Subcutaneous adipose tissue (tissue), 4 donors: ENCODE measurements around the gene PSIP1. TPM values are rescaled to one million over a fixed set of nuclear protein-coding genes. Genes with fewer than 3 reads are reported as not detected.

ENCODE experiments used
- total RNA-seq, 4 donors: library from RNA; depleted of rRNA; stranded (reverse); fragments of >200 nt; gene quantifications; one replicate each; pipeline ENCODE4 v1.1.0, GENCODE V29; 2016
- TF ChIP-seq, protein P1 (sequence below): fragments of 450-650 bp; IDR thresholded peaks from one replicate; pipeline ENCODE4 v1.5.1; 2016; ENCODE audit warnings: low read depth, mild to moderate bottlenecking, control low read depth, antibody characterized with exemption, moderate library complexity

The PSIP1 gene
- total RNA-seq, result 10 to 100 TPM; 26.1 to 32.0 (median 27.1) TPM

DNA sequence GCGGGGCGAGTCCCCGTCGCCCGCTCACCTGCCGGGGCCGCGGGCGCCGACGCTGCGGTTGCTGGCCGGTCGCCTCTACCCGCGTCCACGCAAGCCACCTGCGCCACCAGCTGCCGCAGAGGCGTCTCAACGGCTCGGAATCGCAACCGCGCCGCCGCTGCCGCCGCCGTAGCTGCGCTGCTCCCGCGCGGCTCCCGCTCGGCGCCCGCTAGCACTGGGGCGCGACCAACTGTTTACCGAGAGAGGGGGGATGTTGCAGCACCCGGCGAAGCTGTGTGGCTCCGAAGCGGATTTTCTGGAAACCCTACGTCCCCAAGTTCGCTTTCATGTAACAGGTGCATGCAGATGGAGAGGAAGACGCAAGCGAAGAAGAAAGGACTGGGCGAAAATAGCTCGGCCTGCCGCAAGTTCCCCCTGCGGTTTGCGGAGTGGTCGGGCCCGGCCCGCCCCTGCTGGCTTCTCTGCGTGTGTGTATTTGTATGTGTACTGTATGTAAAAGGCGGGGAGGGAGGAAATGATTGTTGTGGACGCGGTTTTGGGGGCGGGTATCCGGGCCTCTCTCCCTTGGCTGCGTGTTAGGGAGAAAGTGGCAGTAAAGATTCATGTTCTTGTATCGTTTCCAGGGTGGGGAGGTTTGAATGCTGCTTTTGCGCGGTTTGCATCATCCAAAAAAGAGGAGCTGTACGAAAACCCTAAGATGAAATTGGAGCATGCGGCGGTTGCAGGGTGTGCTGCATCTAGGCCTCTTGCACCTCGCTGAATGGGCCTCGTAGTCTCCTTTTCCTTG, at the start of gene PSIP1:
TSS of gene PSIP1 (minus strand) at position 182 of the 787 bp plus-strand sequence. CDS start 782 bp downstream, outside the sequence.
- TF ChIP-seq, protein P1, sequence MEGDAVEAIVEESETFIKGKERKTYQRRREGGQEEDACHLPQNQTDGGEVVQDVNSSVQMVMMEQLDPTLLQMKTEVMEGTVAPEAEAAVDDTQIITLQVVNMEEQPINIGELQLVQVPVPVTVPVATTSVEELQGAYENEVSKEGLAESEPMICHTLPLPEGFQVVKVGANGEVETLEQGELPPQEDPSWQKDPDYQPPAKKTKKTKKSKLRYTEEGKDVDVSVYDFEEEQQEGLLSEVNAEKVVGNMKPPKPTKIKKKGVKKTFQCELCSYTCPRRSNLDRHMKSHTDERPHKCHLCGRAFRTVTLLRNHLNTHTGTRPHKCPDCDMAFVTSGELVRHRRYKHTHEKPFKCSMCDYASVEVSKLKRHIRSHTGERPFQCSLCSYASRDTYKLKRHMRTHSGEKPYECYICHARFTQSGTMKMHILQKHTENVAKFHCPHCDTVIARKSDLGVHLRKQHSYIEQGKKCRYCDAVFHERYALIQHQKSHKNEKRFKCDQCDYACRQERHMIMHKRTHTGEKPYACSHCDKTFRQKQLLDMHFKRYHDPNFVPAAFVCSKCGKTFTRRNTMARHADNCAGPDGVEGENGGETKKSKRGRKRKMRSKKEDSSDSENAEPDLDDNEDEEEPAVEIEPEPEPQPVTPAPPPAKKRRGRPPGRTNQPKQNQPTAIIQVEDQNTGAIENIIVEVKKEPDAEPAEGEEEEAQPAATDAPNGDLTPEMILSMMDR, result no peak

DNA sequence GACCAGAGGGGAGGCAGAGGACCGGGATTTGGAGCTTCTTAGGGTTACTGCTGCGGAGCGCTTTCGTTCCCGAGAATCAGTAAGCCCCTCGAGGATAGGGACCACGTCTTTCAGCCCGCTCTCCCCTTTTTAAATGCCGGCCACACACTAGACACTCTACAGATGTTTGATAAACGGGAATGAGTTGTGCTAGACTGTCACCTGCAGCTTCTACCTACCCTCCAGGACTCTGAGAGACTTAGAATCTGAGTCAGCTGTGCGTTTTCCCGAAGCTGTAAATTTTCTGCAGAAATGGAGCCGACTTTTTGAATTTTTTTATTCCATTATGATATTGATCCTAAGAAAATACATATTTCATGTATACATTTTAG, 42.7 kb upstream of the PSIP1 start:
- TF ChIP-seq, protein P1, result no peak

DNA sequence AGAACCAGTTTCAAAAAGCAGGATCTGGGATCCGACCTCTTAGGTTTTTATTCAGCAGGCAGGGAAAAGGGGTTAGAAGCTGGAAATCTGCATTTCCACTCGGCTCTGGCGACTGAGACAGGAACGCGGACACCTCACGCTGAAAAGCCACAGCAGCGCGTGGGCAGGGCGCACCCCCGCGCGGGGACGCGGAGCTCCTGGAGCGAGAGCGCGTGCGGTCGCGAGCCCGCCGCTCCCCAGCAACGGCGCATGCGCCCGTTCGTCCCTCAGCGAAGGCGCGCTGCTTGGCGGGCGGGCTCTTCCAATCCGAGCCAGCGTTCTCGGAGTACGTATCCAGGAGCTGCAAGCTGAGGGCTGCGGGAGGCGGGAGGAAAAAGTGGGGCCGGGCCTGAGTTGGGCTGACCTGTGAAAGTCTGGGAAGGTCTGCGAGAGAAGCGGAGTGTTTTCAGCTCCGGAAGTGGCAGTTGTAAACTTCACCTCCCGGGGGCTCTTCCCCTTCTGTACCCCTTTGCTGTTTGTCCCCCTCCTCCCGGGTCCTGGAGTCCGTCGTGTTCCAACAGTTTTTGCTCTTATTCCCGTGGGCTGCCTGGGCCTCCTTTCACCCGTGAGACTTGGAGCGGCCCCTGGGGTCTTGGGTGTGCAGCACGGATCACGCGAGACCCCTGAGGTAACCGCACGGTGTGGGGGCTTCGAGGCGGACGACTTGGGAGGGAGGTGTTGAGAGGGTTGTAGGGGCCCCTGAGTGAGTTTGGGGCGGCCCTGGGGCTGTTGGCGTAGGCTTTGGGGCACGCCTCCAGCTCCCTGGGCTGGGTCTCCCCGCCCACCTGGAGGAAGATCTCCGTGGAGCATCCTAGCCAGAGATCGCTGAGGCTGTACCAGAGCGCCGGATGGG, 42.1 kb upstream of the PSIP1 start, which contains the start of gene CCDC171:
TSS of gene CCDC171 (plus strand) at position 408 of the 892 bp plus-strand sequence. CDS start 11,046 bp downstream, outside the sequence.
- TF ChIP-seq, protein P1, result no peak

DNA sequence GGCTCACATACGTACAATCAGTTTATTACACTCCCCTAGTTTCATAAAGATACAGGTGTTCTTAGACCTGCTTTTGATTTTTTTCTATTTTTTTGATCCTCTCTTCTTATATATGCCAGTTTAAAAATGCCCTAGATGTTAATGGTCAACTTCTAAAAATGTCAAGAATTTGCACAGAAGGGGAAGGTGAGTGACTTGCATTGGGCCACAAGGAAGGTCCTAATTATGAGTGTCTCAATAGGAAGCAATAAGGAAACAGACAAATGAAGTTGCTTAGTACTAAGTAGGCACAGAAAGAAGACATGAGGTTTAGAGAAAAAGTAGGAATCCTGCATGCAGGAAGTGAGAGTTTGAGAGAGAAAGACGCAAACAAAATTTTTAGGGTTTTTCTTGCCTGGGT, 38.8 kb upstream of the PSIP1 start:
- TF ChIP-seq, protein P1, result no peak

DNA sequence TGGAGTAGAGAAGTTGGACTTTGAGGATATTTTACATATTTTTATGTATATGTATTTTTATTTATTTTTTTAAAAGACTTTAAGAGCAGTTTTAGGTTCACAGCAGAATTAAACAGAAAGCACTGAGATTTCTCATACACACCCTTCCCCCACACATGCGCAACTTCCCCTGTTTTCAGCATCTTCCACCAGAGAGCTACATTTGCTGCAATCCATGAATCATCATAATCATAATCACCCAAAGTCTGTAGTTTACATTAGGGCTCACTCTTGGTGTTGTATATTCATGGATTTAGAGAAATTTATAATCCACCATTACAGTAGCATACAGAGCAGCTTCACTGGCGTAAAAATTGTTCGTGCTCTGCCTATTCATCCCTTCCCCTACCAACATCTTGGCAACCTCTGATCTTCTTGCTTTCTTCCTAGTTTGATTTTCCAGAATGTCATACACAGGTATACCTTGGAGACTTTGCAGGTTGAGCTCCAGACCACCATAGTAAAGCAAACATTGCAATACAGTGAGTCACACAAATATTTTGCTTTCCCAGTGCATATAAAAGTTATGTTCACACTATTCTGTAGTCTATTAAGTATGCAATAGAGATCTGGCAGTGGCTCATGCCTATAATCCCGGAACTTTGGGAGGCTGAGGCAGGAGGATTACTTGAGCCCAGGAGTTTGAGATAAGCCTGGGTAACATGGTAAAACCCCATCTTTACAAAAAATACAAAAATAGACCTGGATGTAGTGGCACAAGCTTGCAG, 32.5 kb upstream of the PSIP1 start:
- TF ChIP-seq, protein P1, result no peak

DNA sequence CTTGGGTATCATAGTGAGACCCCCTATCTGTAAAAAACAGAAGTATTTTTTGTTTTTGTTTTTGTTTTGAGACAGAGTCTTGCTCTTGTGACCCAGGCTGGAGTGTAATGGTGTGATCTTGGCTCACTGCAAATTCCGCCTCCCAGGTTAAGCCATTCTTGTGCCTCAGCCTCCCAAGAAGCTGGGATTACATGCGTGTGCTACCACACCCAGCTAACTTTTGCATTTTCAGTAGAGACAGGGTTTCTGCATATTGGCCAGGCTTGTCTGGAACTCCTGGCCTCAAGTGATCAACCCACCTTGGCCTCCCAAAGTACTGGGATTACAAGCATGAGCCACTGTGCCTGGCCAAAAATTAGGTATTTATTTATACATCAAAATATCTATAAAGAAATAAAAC, 31.9 kb upstream of the PSIP1 start:
- TF ChIP-seq, protein P1, result no peak
